HTERT RPE-1 (cell line): ENCODE measurements around the gene NAPA.

Experiments used
- in situ Hi-C: fragments of 300-500 bp; cut with MboI; formaldehyde crosslinking; loops from 4 replicates; pipeline ENCODE4 v1.14.3; 2020; ENCODE audit warnings: low sequenced_read_pairs

The NAPA gene

DNA sequence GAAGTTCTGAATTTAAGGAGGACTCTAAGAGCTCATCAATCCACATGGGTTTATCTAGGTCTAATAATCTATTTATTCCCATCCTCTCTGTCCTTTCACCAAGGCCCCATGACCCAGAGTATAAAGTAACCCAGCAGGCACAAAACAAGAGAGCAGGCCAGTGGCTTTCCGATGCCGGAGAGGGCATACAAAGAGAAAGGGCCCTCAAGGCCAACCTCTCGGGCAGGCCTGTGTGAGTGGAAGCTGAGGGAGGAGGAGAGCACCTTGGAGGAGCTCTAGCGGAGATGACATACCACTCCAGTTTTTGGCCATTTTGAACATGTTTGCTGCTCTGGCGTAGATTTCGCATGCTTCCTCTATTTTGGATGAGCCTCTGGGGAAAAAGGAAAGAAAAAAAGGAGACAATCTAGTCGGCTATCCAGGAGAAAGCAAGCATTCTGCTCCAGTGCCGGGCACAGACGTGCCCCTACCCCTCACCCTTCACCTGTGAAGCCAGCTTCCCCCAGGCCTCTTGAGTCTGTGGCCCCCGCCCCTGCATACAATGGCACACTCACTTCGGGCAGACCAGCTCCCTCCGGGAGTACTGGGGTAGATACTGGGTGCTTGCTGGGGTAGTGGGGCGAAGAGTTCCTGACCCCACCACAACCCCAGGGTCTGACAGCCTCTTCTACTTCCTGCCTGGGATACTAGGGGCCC, 11.6 kb downstream of the NAPA start:
- in situ Hi-C loops, result no loop called here

DNA sequence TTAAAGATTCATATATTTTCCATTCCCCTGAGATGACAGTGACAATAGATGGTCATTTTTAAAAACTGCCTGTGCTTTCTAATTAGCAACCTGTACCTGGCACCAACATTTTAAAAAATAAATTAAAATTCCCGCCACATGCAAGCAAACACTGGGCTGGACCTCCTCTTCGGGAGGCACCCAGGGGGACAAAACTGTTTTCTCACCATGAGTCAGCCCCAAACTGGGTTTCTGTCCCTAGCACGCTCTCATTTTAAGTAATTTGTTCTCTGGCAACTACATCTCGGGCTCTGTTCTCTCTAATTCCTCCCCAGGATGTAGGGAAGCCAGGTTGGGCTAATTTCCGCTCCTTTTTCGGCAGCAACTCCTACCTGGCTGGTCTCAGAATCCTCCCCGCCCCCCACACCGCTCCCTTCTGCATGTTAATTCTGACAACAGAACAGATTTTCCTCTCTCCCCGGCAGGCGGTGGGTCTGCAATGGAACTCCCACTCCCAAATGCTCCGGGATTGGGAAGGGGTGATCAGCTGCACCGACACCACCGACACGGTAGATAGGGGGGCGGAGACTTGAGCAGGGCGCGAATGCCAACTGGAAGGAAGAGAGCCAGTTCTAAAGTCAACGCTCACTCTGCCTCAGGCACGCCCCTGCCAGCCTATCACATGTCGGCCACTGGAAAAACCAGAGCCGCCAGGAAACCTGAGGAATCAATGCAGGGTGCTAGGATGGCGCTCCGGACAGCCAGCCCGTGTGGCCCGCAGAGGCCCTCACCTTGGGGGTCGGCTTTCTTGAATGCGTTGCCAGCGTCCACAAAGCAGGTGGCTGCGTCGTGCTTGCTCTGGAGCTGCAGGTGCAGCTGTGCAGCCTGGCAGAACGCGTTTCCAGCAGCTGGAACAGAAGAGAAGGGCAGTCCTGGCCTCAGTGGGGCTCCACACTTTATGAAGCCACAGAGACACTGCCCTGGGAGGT, 14.7 kb downstream of the NAPA start:
- in situ Hi-C loops, result no loop called here

DNA sequence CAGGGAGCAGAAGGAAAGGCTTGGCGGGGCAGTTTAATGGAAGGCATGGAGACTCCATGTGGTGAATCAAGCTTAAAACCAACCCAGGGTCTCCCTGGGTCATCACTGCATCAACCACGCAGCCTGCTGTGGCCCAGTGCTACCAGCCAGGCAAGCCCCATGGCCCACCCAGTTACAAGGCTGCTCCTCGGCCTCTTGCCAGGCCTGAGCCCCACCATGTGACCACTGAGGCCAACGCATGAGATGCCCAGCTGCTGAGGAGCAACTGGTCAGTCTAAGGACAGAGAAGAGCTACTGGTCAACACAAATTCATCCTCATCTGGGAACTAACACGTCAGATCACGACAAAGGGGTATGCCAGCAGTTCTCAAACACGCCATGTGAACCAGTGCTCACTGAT, 15.5 kb downstream of the NAPA start:
- in situ Hi-C loops, result no loop called here

DNA sequence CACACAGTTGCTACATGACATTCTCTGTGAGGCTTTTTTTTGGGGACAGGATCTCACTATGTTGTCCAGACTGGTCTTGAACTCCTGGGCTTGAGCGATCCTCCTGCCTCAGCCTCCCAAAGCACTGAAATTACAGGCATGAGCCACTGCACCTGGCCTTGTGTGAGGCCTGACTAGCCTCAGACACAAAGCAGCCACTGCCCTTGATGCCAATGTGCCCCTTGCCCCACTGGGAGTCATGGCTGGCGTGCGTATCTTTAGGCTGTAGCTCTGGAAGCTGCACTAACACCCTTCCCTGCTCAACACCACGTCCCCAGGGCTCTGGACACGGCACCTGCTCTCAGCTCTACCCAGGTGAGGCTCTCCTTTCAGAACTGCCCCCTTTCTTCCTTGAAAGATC, 16.3 kb downstream of the NAPA start:
- in situ Hi-C loops, result no loop called here

DNA sequence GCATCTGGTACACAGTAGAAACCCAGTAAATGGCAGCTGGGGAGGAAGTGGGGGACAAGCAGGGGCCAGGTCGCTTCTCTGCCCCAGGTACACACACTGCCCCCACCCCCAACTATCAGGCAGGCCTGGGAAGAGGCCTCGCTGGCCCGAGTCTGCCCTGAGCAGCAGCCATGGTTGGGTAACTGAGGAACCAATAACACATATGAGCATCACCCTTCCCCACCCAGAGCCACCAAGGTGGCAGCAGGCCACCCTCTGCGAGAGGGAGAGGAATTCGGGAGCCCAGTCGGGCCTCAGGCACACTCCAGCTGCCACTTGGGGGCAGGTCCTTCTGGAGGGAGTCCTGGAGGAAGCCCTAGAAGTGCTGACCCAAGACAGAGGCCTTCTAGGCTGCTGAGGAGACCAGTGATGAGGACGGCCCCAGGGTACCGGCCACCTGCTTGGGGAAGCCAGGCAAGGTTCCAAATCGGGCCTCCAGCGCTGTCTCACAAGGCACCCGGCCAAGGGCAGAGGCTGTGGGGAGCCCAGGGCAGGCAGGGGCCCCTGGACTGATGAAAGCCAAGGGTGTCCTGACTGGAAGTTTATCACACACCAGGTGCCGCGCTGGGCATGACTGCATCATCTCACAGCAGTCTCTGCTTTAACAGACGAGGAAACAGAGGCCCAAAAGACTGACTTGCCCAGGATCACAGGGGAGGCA, 16.9 kb downstream of the NAPA start:
- in situ Hi-C loops, result no loop called here

DNA sequence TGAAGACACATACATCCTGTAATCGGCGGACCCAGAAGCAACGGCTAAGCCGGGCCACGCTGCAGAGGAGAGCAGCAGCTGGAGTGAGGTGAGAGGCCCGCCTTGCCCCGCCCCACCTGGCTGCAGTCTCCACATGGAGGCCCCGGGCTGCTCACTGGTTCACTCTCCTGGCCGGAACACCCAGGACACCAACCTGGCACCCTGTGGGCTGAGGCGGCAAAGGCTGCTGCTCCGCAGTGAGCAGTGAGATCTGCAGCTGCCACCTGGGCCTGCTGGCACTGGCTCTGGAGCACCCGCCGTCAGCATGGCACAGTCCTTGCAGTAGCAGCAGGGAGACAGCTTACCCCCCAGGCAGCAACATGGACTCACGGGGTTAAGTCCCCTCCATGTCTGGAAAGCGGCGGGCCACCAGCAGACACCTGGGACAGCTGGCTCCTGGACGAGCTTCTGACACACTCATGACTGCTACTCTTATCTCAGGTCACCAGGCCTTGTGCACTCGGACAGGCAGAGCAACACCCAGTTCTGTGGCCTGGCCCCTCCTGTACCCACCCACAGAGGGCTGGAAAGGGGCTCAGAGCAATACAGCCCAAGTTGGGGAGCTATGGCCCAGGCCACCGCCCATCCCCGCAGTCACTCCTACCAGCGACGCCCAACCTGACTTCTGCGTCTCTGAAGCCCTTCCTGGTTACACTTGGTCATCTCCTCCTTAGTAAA, 17.7 kb downstream of the NAPA start:
- in situ Hi-C loops, result no loop called here

DNA sequence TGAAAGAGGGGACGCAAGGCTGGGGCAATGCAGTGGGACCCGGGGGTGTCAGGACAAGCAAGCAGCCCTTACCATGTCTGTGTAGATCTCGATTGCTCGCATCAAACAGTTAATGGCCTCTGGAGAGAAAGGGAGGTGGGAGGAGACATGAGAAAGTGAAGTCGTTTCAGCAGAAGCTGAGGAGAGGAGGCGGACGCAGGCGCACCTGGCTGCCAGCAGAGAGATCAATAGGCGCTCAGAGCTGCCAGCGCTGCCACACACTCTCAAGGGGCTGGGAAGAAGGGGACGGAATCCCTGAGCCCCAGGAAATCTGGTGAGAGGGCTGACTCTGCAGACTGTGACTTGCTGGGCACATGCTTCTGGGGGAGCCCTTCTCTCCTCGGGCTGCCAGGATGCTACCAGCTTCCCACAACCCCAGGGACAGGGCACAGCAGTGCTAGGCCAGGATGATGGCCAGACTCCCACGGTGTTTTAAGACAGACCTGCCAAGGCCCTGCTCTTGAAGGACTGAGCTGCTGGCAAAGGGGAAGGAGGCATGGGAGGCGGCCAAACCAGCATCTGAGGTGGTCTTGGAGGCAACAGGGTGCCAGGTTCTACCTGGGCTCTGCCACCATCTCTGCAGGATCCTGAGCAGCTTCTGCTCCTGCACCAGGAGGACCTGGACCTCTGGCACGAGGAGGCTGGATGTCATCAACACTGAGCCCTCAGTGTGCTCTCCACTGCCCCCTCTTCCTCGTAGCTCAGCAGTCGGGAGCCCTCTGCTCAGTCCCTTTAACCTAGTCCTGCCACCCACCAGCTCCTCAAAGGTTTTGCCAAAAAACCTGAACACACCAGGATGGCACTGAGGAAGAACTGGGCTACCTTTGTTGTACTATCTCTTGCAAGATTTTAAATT, 19.1 kb downstream of the NAPA start:
- in situ Hi-C loops, result no loop called here

DNA sequence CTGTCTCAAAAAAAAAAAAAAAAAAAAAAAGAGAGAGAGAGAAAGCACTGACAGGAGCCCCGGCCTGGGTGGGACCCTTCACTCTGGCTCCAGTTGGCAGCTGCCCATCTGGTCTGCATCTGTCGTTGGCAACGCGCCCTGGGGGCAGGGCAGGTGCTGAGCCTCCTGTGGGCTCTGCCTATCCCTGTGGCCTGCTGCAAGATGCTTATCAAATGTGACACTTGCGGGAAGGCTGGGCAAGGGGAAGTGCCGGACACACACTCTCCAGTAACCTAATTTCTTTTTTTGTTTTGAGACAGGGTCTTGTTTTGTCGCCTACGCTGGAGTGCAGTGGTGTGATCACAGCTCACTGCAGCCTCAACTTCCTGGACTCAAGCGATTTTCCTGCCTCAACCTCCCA, 20.1 kb downstream of the NAPA start:
- in situ Hi-C loops, result no loop called here

DNA sequence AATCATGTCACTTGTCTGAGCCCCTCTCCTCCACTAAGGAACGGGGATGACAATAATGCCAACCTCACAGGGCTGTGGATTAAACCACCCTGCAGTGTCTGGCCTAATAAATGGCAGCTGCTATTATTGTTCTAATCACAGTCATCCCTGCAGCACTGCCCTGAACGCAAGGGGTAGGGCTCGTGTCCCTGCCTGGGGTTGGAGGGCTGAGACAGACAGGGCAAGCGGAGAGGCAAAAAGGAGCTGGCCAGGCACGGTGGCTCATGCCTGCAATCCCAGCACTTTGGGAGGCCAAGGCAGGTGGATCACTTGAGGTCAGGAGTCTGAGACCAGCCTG, 20.7 kb downstream of the NAPA start:
- in situ Hi-C loops, result no loop called here

DNA sequence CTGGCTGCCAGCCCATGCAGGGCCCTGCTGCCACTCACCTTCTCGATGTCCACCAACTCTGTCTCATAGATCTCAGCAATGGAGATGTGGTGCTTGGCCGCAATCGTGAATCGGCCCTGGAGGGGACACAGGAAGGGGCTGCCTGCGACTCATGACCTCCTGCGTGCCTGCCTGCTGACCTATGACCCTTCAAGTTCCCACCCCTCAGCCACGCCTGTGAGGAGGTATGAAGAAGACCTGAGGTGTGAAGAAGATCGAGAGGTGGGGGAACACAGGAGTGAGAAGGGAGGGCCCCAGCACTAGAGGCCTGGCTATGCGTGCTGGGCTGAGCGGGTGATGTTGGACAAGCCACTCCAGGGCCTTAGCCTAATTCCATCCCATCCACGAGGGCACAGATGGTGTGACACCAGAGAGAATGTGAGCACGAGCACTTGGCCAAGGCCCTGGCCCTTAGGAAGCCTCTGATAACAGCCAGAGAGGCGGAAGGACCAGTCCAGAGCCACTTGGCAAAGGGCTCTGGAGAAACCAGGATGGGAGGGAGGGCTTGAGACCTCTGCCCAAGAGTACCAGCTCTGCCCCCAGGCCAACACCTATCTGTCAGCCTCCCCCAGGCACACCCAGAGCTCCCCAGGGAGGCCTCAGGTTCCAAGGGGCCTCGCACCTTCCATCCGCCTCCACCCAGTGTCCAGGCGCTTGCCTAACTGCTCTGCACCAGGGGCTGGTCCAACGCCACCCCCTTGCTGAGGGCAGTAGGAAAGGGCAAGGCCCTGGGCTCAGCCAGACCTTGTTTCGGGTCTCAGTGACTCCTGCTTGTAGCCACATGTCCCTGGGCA, 21.3 kb downstream of the NAPA start:
- in situ Hi-C loops, result no loop called here

DNA sequence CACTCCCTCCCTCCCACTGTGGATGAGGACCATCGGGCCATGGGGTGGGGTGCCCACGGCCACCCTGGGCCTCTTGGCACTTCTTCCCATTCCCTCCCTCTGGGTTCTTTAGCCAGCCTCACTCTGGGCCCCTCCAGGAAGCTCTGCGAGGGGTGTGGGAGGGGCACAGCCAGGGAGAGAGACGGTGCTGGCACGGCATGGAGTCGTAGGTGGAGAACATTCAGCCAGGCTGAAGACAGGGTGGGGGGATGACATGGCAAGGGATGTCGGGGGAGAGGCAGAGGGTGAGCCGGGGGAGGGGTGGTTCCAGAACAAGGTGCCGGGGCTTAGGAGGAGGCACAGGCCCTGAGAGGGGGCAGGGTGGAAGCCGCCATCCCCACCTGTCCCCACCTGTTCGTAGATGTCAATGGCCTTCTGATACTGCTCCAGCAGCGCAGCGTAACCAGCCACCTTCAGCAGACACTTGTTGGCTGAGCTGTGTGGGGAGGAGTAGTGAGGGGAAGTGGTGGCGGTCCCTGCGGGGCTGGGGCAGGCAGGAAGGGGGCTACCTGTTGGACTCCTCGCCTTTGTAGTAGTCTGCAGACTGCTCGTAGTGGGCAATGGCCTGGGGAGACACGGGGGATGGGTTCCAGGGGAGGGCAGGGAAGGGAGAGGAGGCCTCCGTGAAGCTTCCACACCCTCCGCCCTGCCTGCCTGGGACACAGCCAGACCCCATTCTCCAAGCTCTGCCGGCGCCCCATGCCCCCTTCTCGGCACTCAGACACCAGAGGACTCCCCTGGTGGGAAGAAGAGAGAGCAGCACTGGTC, 22.1 kb downstream of the NAPA start:
- in situ Hi-C loops, result no loop called here

DNA sequence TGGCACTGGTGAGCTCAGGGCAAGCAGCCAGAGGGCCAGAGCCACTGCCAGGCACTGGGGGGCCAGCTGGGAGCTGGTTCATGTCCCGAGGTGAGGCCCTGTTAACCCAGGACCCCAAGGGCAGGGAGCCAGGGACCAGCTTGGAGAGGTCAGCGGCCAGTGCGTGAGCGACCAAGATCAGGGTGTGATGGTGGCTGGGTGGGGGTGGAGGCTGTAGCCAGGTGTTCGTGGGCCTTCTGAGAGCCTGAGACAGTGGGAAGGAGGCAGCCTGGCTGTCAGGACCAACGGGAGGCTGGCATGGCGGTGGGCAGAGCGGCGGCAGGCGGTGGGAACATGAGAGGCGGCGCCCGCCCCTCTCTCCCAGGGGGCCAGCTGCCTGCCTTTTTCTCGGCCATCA, 22.7 kb downstream of the NAPA start:
- in situ Hi-C loops, result no loop called here

DNA sequence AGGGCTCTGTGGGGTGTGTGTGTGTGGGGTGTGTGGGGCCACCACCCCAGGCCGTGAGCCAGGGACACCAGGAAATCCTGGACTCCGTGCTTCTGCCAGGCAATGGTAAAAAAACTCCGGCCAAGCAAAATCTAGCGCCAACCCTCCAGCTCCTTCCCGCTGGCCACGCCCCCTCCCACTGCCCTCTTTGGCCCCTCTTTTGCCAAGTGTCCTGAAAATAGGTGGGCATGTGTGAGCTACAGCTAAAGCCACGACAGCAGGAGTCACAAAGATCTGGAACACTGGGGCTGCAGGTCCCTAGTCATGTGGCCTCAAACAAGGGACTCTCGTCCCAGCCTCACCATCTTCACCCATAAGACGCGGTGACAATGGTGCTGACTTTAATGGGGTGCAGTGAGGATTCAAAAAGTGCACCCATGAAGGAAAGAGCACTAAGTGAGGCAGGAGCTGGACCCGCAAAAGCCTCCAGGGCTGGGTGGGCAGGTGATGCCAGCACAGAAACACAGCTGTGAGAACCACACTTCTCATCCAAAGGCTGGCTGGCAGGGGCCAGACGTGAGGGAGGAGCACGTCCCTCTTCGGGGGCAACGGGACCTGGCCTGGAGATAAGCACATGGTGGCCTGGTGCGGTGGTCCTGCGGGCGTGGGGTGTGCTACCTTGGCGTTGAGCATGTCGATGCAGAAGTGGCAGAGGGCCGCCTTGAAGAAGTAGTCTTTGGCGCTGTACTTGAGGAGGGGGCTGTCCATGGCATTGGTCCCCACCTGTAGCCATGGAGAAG, 23.3 kb downstream of the NAPA start:
- in situ Hi-C loops, result no loop called here

DNA sequence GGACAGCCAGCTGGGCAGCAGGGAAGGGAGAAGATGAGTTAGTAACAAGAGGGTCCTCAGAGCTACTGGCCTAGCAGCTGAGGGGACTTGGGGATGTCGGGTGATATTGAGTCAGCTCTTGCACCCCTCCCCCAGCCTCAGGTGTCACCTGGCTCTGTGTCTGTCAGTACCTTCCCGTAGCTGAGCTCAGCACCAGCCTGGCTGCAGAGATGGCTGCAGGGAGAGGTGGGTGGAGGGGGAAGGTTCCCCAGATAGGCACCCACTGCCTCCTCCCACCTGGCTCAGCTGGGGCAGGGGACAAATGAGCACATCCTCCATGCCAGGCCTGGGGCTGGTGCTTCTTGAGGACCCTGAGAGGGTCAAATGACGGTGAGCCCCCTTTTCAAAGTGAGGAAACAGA, 24.0 kb downstream of the NAPA start:
- in situ Hi-C loops, result no loop called here

DNA sequence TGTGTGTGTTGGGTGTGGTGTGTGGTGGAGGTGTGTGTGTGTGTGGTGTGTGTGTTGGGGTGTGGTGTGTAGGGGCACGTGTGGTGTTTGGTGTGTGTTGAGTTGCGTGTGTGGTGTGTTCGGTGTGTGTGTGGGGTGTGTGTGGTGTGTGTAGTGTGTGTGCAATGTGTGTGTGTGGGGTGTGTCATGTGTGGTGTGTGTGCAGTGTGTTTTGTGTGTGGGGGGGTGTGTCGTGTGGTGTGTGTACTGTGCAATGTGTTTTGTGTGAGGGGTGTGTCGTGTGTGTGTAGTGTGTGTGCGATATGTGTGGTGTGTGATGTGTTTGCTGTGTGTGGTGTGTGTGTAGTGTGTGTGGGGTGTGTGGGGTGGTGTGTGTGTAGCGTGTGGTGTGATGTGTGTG, 24.8 kb downstream of the NAPA start:
- in situ Hi-C loops, result no loop called here

DNA sequence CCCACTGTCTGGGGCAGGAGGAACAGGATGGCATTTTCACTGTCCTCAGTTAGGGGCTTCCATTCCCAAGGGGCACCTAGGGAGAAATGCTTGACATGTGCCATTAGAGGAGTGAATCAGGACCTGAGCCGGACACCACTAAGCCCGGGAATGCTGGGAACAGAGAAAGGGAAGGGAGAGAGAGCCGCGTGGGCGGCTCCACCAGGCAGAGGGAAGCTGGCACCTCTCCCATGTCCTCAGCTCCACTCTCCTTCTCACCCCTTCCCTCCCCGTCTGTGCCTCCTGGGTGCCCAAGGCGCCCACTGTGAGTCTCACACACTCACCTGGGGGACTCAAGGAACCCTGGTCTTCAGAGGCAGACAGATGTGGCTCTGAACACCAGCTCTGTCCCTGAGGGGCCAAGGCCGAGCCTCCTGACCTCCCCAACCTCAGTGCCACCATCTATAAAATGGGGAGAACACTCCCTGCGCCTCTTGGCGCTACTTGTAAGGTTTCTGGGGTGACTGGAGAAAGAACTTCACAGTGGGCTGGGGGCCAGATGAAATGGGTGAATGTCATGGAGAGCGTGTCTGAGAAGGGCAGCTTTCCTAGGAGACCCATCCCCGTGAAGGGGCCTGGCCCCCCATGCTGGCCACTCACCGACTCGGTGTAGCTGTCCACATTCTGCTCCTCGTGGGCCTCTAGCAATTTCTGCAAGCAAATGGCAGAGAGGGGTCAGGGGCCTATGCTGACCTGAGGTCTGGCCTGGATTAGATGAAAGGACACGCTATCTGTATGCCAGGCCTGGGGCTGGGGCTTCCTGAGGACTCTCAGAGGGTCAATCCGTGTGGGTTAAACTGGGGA, 25.6 kb downstream of the NAPA start:
- in situ Hi-C loops, result no loop called here
